ENCODE results near the gene MTHFS.
"Not testable (repeated sequence)": the region's sequence is repeated elsewhere in the genome, so short reads cannot be mapped to it uniquely, and the experiment has no call there.

The MTHFS gene

GRCh38 chr15:79916502-79917132 is 19.8 kb upstream of the MTHFS start:
- no peak for DNase-seq (ENCODE audit: low read depth in 3 of 3, low spot score in 1 of 3)

GRCh38 chr15:79915776-79916501 is 19.1 kb upstream of the MTHFS start:
- not testable (repeated sequence) for DNase-seq (ENCODE audit: low read depth in 3 of 3, low spot score in 1 of 3)

GRCh38 chr15:79914728-79915127 is 17.9 kb upstream of the MTHFS start:
- DNase-seq (ENCODE audit: low read depth in 3 of 3, low spot score in 1 of 3): no peak

GRCh38 chr15:79909556-79910335 is 12.9 kb upstream of the MTHFS start:
- DNase-seq (ENCODE audit: low read depth in 3 of 3, low spot score in 1 of 3): not testable (repeated sequence)

GRCh38 chr15:79904271-79904670 is 7.5 kb upstream of the MTHFS start:
- DNase-seq (ENCODE audit: low read depth in 3 of 3, low spot score in 1 of 3): no peak

DNA sequence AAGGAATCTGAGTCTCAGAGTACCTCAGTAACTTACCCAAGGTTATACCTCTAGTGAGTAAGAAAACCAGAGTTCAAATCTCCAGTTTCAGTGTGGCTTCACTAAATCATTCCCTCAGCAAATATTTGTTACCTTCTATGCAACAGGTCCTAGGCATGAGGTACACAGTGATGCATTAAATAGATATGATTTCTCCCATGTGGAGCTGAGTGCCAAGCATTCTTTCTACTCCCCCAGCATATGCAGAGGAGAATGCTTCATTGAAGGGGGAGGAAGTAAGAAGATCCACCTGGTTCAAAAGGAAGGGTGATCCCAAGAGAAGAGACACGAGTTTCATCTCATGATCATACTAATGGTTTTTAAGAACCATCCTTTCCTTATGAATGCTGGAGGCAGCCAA is 6.8 kb upstream of the MTHFS start:
- DNase-seq (ENCODE audit: low read depth in 3 of 3, low spot score in 1 of 3): no peak

DNA sequence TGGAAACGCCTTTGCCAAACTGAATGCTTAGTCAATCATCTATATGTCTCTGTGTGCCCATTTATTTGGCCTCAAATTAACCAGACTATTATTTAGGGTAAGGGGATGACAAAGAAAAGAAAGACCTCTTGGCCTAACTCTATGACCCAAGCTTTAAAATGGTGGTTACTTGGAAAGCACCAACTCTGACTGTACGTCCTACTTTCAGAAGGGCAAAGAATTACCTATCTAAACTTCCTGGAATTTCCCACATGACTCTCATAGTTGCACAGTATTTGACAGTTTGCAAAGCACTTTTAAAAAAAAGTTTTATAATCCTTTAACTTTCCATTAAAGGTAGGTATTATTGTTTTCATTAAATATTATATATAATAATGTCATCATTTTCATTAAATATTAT is 6.3 kb upstream of the MTHFS start:
- no peak for DNase-seq (ENCODE audit: low read depth in 3 of 3, low spot score in 1 of 3)

DNA sequence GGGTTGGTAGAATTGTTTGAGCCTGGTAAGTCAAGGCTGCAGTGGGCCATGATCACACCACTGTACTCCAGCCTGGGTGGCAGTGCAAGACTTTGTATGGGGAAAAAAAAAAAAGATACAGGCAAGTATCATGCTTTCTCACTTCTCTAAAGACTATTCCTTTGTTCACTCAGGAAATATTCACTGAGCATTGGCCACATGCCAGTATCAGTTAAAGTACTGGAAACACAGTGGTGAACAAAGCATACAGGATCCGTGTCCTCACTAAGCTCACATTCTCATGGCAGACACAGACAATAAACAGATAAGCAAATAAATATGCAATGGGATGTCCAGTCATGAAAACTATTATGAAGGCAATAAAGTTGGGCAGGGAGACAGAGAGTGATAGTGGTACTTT is 5.1 kb upstream of the MTHFS start:
- DNase-seq (ENCODE audit: low read depth in 3 of 3, low spot score in 1 of 3): no peak

GRCh38 chr15:79900818-79901378 is 4.1 kb upstream of the MTHFS start:
- not testable (repeated sequence) for DNase-seq (ENCODE audit: low read depth in 3 of 3, low spot score in 1 of 3)

DNA sequence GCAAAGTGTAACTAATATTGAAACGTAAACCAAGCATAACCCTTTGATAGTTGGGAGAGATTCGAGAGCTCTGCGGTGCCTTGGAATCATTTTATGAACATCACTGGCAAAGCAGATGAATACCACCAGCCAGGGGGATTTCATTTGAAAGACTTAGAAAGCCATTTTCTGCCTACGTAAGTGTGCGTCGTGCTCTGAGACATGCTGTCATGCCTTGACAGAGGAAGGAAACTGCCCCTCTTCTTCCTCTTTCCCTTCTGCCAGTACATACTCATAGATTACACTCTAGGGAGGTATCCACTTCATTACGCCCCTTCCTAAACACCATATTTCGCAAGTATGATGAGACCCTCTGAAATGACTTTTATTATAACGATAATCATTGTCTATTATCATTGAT is 3.3 kb upstream of the MTHFS start:
- no peak for DNase-seq (ENCODE audit: low read depth in 3 of 3, low spot score in 1 of 3)

- not testable (repeated sequence) for DNase-seq (ENCODE audit: low read depth in 3 of 3, low spot score in 1 of 3)
These were observed 2.0 kb upstream of the MTHFS start for GRCh38 chr15:79898786-79899185.

DNA sequence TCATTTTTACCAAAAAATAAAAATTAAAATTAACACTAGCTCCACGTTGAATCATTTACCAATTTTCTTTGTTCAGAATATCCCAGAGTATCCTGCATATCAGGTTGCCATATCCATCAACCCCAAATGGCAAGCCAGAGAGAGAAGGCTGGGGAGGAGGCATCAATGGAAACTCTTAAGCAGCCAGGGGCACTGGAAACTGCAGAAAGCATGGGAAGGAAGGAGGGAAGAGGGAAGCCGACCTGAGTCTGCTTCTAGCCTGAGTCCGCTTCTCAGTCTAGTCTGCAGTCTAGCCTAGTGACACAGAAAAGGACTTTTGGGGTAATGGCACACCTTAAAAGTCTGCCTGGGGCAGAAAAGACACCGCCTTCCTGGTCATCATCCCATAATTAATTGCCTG is 1.6 kb upstream of the MTHFS start:
- no peak for DNase-seq (ENCODE audit: low read depth in 3 of 3, low spot score in 1 of 3)

DNA sequence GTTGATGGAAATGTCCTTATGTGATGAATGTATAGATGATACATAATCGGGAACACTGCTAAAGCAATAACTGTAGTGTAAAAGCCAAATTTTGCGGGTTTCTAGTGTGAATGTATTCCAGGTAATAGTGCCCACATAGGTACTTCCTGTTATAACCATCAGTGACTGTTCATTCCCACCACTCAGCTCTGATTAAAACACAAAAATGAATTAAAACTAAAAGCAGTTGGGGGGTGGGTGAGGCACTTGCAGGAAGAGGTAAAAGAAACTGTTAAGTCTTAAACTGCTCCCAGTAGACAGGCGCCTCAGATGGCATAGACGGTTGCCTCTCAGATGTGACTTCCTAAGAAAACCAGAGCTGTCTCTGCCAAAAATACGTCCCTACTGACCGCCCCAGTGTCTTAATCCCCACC is 893 bp upstream of the MTHFS start:
- DNase-seq (ENCODE audit: low read depth in 3 of 3, low spot score in 1 of 3): no peak

- no peak for DNase-seq (ENCODE audit: low read depth in 3 of 3, low spot score in 1 of 3)
These were observed 515 bp upstream of the MTHFS start for GRCh38 chr15:79897380-79897678.

DNA sequence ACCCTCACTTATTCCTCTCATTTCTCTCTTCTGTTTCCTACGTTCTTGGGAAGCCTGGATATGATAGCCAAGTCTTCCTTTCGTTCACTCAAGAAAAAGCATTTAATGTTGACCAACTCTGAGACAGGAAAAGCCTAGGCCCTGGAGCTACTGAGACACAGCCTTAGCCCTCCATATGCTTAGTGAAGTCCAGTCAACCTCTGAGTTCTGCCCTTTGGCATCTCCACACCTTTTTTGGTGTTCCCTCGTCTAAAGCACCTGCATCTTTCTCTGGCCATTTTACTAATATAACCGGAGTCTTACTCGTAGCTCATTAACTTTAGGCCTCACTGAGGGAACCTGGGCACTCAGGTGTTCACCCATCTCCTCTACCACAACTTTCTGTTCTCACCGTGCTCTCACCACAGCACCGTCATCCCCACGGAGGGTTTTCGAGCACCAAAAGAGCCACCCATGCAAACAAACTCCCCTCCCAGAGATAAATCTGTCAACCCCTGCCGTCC is 632 bp downstream of the MTHFS start:
- no peak for DNase-seq (ENCODE audit: low read depth in 3 of 3, low spot score in 1 of 3)

DNA sequence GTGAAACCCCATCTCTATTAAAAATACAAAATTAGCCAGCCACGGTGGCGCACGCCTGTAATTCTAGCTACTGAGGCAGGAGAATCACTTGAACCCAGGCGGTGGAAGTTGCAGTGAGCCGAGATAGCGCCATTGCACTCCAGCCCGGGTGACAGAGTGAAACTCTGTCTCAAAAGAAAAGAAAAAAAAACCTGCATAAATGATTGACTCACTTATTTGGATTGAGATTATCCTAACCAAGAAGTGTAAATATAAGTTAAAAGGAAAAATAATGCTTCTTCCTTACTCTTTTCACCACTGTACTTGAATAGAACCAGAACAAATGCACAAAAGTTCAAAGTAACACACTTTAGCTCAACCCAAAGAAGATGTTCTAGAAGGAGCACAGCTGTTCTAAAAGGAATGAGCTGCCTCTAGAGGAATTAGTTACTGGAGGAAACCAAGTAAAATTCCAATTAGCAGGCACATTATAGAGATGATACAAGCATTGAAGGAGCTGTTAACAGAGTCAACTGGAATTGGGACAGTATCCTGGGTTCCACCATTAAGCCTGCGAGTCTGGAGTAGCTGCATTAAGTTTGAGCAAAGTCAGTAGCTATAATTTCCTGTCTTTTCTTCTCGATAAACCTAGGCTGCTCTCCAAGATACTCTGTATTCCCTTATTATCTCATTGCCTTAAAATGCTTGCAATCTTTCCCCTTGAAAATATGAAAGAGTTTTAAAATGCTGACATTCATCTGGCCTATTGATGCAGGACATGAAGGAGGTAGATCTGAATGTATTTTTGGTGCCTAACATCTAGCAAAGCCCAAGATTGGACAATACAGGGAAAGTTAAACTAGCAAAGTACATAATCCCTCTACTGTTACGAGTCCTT is 9.5 kb downstream of the MTHFS start:
- DNase-seq (ENCODE audit: low read depth in 3 of 3, low spot score in 1 of 3): no peak

DNA sequence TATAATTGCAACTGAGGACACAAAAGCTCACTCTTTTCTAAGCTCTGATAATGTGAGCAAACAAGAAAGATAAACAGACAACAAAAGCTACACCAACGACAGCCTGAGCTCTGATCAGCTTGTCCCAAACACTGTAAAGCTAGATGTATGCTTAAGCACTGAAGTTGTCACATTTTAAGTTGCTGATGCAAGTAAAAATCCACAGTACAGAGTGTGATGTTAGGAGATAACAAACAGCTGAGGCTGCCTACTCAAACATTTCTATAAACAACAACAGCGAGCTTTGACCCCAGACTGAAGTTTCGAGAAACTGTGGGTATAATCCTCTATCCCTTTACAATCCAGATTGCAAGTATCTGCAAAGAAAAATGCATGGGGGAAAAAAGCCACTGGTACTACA is 10.7 kb downstream of the MTHFS start:
- DNase-seq (ENCODE audit: low read depth in 3 of 3, low spot score in 1 of 3): no peak

DNA sequence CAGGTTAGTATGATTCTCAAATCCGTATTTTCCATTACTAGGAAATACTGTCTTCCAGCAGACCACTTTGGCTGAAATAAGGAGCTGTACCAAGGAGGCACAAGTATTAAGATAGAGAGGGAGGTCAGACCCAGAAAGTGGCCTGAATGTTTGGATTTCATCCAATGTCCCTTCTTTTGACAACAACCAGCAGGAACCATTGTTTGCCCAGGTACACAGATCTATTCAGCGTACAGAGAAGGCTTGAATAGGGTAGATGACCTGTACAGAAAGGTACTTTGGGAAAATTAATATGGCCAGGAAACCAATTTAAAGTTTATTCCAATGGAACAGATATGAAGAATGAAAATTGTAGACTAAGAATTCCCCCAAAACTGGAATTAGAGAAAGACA is 12.6 kb downstream of the MTHFS start:
- no peak for DNase-seq (ENCODE audit: low read depth in 3 of 3, low spot score in 1 of 3)

GRCh38 chr15:79883579-79884203 is 13.1 kb downstream of the MTHFS start:
- no peak for DNase-seq (ENCODE audit: low read depth in 3 of 3, low spot score in 1 of 3)

DNA sequence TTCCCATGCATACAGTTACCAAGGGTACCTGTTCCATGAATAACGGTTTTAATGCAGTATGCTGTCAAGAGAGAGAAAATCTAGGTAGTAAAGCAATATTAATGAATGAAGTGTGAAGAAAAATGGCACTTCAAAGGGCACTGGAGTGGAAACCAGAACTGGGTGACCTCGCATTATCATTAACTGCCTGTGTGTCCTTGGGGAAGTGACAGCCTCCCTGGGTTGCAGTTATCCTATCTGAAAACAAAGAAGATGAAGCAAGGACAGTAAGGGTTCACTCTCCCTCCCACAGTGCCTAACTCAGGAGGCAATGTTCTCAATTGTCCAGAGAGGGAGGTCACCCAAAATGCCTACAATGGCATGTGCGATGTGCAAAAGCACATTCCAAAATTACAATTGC is 15.1 kb downstream of the MTHFS start:
- DNase-seq (ENCODE audit: low read depth in 3 of 3, low spot score in 1 of 3): no peak

All from stimulated activated CD4-positive, alpha-beta T cell treated with anti-CD3 and anti-CD28 coated beads, TNF-alpha, amount 100 ng/mL, for 1 hour (primary cell).